Measurements from ENCODE around the gene JPT2. TPM values are rescaled to one million over a fixed set of nuclear protein-coding genes. Genes with fewer than 3 reads are reported as not detected.

Gene JPT2
- total RNA-seq, 6 experiments from 2014 or later: 71.7 to 92.9 (median 80.8) TPM

DNA sequence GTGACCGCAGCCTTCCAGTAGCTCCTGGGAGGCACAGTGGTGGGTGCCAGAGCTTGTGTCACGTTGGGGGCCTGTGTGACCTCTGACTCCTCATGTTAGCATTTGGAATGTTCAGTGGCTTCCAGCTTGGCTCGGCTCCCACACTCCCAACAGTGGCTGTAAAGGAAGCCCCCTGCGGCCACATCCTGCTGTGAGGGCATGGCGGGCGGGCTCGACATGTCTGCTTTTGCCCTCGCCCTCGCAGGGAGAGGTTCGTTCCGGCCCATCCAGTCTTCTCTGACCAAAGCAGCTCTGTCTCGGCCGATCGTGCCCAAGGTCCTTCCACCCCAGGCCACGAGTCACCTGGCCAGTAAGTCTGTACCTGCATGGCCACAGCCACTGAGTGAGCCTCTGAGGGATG, 12.2 kb upstream of the JPT2 start:
- DNase-seq: no peak
- peaks cover 30% of the 10 kb centered on the region for H3K36me3 Mint-ChIP-seq (ENCODE audit: low read depth)
- H3K27ac Mint-ChIP-seq: no peak overlapping the region
- no peaks in the 10 kb centered on the region for H3K9me3 Mint-ChIP-seq
- no peaks in the 10 kb centered on the region for H3K4me1 Mint-ChIP-seq (ENCODE audit: low read depth)
- TF ChIP-seq, protein P1, sequence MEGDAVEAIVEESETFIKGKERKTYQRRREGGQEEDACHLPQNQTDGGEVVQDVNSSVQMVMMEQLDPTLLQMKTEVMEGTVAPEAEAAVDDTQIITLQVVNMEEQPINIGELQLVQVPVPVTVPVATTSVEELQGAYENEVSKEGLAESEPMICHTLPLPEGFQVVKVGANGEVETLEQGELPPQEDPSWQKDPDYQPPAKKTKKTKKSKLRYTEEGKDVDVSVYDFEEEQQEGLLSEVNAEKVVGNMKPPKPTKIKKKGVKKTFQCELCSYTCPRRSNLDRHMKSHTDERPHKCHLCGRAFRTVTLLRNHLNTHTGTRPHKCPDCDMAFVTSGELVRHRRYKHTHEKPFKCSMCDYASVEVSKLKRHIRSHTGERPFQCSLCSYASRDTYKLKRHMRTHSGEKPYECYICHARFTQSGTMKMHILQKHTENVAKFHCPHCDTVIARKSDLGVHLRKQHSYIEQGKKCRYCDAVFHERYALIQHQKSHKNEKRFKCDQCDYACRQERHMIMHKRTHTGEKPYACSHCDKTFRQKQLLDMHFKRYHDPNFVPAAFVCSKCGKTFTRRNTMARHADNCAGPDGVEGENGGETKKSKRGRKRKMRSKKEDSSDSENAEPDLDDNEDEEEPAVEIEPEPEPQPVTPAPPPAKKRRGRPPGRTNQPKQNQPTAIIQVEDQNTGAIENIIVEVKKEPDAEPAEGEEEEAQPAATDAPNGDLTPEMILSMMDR (IDR thresholded peaks at IDR 0.05): no peak
- peaks cover 6% of the 10 kb centered on the region; the same call in 1 of the 2 replicates for H3K27me3 Mint-ChIP-seq (ENCODE audit: insufficient read depth)
- no peak overlapping the region for H3K4me3 Mint-ChIP-seq

DNA sequence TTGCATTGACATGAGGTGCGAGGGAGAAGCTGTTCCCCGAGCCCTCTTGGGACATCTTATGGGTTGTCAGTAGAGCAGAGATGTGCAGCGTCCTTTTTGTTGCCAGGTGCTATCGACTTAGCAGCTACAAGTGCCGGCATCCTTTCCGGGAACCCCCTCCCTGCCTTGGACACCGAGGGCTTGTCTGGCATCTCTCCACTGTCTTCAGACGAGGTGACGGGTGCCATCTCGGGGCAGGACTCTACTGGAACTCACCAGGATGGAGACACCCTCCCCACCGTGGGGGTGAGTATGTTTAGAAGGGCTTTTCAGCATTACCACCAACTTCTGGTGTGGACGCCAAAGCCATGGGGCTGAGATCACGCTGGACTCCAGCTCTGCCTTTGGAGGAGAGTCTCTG, 11.8 kb upstream of the JPT2 start:
- Mint-ChIP-seq H3K4me3 (no peak overlapping the region), H3K9me3 (no peaks in the 10 kb centered on the region), H3K27ac (no peak overlapping the region), H3K27me3 (ENCODE audit: insufficient read depth) (peaks cover 6% of the 10 kb centered on the region; the same call in 1 of the 2 replicates), H3K36me3 (ENCODE audit: low read depth) (peaks cover 35% of the 10 kb centered on the region), H3K4me1 (ENCODE audit: low read depth) (no peaks in the 10 kb centered on the region)
- DNase-seq: no peak
- TF ChIP-seq, protein P1 (IDR thresholded peaks at IDR 0.05): no peak

GRCh38 chr16:1667271-1667670, 10.8 kb upstream of the JPT2 start:
- TF ChIP-seq, protein P1 (IDR thresholded peaks at IDR 0.05): no peak
- Mint-ChIP-seq H3K27ac (no peak overlapping the region), H3K4me3 (no peak overlapping the region), H3K36me3 (ENCODE audit: low read depth) (peaks cover 40% of the 10 kb centered on the region), H3K9me3 (no peaks in the 10 kb centered on the region), H3K27me3 (ENCODE audit: insufficient read depth) (peaks cover 6% of the 10 kb centered on the region; the same call in 1 of the 2 replicates), H3K4me1 (ENCODE audit: low read depth) (no peaks in the 10 kb centered on the region)
- DNase-seq: no peak

GRCh38 chr16:1667916-1668315, 10.2 kb upstream of the JPT2 start:
- peaks cover 6% of the 10 kb centered on the region for H3K27me3 Mint-ChIP-seq (ENCODE audit: insufficient read depth)
- no peak overlapping the region for H3K4me3 Mint-ChIP-seq
- peaks cover 45% of the 10 kb centered on the region for H3K36me3 Mint-ChIP-seq (ENCODE audit: low read depth)
- H3K27ac Mint-ChIP-seq: no peak overlapping the region
- no peaks in the 10 kb centered on the region for H3K4me1 Mint-ChIP-seq (ENCODE audit: low read depth)
- DNase-seq: no peak
- no peaks in the 10 kb centered on the region for H3K9me3 Mint-ChIP-seq
- TF ChIP-seq, protein P1 (IDR thresholded peaks at IDR 0.05): no peak

- DNase-seq: no peak
- Mint-ChIP-seq H3K27ac (no peak overlapping the region), H3K27me3 (ENCODE audit: insufficient read depth) (peaks cover 6% of the 10 kb centered on the region), H3K4me1 (ENCODE audit: low read depth) (no peaks in the 10 kb centered on the region), H3K4me3 (no peak overlapping the region), H3K9me3 (no peaks in the 10 kb centered on the region), H3K36me3 (ENCODE audit: low read depth) (peaks cover 50% of the 10 kb centered on the region)
- TF ChIP-seq, protein P1 (IDR thresholded peaks at IDR 0.05): no peak
Measured at GRCh38 chr16:1668612-1669319, 9.3 kb upstream of the JPT2 start.
